ENCODE data around the gene TTI1.

Gene TTI1

GRCh38 chr20:37938181-37938750 lies 95.0 kb downstream of the TTI1 start:
- Histone ChIP-seq H3K27me3 (no peaks in the 10 kb centered on the region), H3K4me1 (ENCODE audit: control insufficient read depth in 1 of 2, insufficient read depth in 1 of 2, low read depth in 1 of 2, low read length in 1 of 2) (no peaks in the 10 kb centered on the region), H3K9me3 (no peaks in the 10 kb centered on the region), H3K27ac (no peak overlapping the region), H3K36me3 (no peaks in the 10 kb centered on the region), H3K4me3 (ENCODE audit: low read depth in 1 of 2, low read length in 1 of 2) (no peak overlapping the region)
- no peak for TF ChIP-seq CTCF (IDR thresholded peaks at IDR 0.05)

GRCh38 chr20:37937686-37938085 lies 95.6 kb downstream of the TTI1 start:
- H3K9me3 ChIP-seq: no peaks in the 10 kb centered on the region
- H3K27ac ChIP-seq: no peak overlapping the region
- peaks cover 3% of the 10 kb centered on the region for H3K27me3 ChIP-seq
- no peak for TF ChIP-seq CTCF (IDR thresholded peaks at IDR 0.05)
- H3K4me3 ChIP-seq (ENCODE audit: low read depth in 1 of 2, low read length in 1 of 2): no peak overlapping the region
- H3K36me3 ChIP-seq: no peaks in the 10 kb centered on the region
- no peaks in the 10 kb centered on the region for H3K4me1 ChIP-seq (ENCODE audit: control insufficient read depth in 1 of 2, insufficient read depth in 1 of 2, low read depth in 1 of 2, low read length in 1 of 2)

- H3K9me3 ChIP-seq: no peaks in the 10 kb centered on the region
- H3K4me1 ChIP-seq (ENCODE audit: control insufficient read depth in 1 of 2, insufficient read depth in 1 of 2, low read depth in 1 of 2, low read length in 1 of 2): no peaks in the 10 kb centered on the region
- no peak overlapping the region for H3K27ac ChIP-seq
- TF ChIP-seq CTCF (IDR thresholded peaks at IDR 0.05): no peak
- H3K4me3 ChIP-seq (ENCODE audit: low read depth in 1 of 2, low read length in 1 of 2): no peak overlapping the region
- H3K27me3 ChIP-seq: peaks cover 14% of the 10 kb centered on the region
- H3K36me3 ChIP-seq: no peaks in the 10 kb centered on the region
Measured at GRCh38 chr20:37936451-37936850, 96.8 kb downstream of the TTI1 start.

GRCh38 chr20:37936041-37936440 lies 97.2 kb downstream of the TTI1 start:
- TF ChIP-seq CTCF (IDR thresholded peaks at IDR 0.05): no peak
- no peak overlapping the region for H3K4me3 ChIP-seq (ENCODE audit: low read depth in 1 of 2, low read length in 1 of 2)

GRCh38 chr20:37935435-37935834 lies 97.8 kb downstream of the TTI1 start:
- no peak overlapping the region for H3K4me3 ChIP-seq (ENCODE audit: low read depth in 1 of 2, low read length in 1 of 2)
- no peaks in the 10 kb centered on the region for H3K4me1 ChIP-seq (ENCODE audit: control insufficient read depth in 1 of 2, insufficient read depth in 1 of 2, low read depth in 1 of 2, low read length in 1 of 2)
- TF ChIP-seq CTCF (IDR thresholded peaks at IDR 0.05): no peak
- H3K27ac ChIP-seq: no peak overlapping the region
- H3K36me3 ChIP-seq: no peaks in the 10 kb centered on the region
- H3K27me3 ChIP-seq: peaks cover 14% of the 10 kb centered on the region
- no peaks in the 10 kb centered on the region for H3K9me3 ChIP-seq

More at GRCh38 chr20:37936041-37936440, 97.2 kb downstream of the TTI1 start:
- Histone ChIP-seq H3K36me3 (no peaks in the 10 kb centered on the region), H3K4me1 (ENCODE audit: control insufficient read depth in 1 of 2, insufficient read depth in 1 of 2, low read depth in 1 of 2, low read length in 1 of 2) (no peaks in the 10 kb centered on the region), H3K27me3 (peaks cover 14% of the 10 kb centered on the region), H3K27ac (no peak overlapping the region), H3K9me3 (no peaks in the 10 kb centered on the region)

All from neutrophil (primary cell).